NCI-H1436 treated with DMSO at 0.1 percent for 48 hours (cell line): ENCODE results near the gene ATG16L2.
"Not testable (repeated sequence)": the region's sequence is repeated elsewhere in the genome, so short reads cannot be mapped to it uniquely, and the experiment has no call there.

ENCODE experiments used
- DNase-seq: peaks from one replicate; lab custom pipeline; 2025; lab: John Stamatoyannopoulos, UW

Gene ATG16L2

DNA sequence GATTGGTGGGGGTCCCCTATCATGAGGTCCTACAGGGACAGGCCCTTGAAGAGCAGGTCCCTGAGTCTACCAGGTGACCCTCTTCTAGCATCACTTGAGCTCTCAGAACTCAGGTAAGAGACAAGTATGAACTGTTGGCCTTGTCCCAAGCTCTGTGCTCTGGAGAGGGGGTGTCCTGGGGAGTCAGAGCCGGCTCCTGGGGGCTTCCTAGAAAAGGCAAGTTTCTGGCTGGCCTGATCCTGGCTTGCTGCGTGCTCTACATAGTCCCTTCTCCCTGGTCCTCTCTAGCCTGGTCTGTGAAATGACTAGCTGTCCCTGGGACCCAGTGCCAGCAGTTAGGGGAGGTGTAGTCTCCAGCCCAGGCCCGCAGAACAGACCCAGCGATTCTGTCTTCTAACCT lies 11.4 kb downstream of the ATG16L2 start:
- DNase-seq, result no peak

DNA sequence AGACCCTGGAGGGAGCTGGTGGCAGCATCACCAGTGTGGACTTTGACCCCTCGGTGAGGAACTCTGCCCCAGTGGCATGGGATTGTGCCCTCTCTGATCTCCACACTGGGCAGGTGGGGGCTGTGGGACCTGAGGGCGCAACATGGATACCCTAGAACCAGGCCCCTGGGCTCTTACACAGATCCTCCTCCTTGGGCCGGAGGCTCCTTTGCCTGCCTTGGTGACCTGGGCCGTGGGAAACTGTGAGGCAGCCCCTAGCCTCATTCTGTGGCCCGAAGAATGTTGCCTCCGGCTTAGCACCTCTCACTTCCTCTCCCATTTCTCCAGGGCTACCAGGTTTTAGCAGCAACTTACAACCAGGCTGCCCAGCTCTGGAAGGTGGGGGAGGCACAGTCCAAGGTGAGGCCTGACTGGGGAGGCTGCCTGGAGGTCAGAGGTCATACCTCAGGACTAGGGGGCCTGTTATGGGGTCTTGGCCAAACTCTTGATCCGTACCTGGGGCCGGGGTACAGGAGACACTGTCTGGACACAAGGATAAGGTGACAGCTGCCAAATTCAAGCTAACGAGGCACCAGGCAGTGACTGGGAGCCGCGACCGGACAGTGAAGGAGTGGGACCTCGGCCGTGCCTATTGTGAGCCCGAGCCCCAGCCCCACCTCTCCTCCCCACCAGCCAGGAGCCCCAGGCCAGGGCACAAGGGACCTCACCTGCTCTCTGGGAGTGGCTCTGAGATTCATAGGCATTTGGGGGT lies 12.2 kb downstream of the ATG16L2 start:
- no peak for DNase-seq

DNA sequence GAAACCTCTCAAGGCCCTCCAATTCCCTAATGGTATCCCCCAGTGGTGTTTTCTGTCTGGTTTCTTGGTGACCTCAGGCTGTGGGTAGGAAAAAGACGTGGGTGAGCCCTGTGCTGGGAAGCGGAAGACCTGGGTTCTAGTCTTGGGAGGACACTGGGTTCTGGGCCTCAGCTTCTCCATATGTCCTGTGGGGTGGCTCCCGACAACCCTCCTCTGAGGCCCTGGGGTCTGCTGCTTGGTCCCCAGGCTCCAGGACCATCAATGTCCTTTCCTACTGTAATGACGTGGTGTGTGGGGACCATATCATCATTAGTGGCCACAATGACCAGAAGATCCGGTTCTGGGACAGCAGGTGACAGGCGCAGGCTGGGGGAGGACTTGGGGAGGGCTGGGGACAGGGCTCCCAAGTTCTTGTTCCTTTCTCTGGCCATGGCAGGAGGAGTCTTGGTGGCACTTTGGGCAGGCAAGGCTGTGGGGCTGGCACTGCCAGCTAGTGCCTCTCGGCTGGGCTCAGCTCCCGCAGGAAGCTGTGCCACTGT lies 12.8 kb downstream of the ATG16L2 start:
- DNase-seq, result no peak

DNA sequence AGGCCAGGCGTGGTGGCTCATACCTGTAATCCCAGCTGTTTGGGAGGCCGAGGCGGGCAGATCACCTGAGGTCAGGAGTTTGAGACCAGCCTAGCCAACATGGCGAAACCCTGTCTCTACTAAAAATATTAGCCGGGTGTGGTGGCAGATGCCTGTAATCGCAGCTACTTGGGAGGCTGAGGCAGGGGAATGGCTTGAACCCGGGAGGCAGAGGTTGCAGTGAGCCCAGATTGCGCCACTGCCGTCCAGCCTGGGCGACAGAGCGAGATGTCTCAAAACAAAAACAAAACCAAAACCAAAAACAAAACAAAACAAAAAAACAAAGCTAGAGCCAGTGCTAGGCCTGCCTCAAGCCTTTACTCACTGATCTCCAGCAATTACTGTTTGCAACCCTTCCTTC lies 13.4 kb downstream of the ATG16L2 start:
- not testable (repeated sequence) for DNase-seq

DNA sequence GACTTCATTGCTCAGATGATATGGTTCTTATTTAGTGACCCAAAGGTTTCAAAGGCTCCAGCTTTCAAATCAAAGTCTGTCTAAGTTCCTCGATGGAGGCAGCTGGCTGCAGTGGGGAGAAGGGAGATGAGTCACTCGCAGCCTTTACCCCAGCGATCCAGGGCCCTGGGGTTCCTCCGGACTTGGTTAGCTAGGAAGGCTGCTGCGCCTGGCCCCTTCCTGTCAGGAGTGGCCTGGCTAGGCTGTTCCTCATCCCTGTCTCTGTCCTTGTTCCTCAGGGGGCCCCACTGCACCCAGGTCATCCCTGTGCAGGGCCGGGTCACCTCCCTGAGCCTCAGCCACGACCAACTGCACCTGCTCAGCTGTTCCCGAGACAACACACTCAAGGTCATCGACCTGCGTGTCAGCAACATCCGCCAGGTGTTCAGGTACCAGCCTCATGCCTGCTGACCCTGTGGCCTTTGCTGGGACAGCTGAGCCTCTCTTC lies 13.9 kb downstream of the ATG16L2 start:
- no peak for DNase-seq

DNA sequence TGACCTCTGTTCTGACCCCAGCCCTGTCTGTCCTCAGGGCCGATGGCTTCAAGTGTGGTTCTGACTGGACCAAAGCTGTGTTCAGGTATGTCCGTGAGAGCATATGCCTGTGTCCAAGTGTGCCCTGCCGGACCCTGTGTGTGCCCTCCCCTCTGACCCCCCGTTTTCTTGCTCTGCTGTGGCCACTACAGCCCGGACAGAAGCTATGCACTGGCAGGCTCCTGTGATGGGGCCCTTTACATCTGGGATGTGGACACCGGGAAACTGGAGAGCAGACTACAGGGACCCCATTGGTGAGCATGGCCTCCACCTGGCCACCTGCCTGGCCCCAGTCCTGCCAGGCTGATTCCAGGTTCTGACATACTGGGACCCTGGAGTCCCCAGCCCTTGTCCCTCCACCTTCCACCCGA lies 14.5 kb downstream of the ATG16L2 start:
- DNase-seq, result no peak

DNA sequence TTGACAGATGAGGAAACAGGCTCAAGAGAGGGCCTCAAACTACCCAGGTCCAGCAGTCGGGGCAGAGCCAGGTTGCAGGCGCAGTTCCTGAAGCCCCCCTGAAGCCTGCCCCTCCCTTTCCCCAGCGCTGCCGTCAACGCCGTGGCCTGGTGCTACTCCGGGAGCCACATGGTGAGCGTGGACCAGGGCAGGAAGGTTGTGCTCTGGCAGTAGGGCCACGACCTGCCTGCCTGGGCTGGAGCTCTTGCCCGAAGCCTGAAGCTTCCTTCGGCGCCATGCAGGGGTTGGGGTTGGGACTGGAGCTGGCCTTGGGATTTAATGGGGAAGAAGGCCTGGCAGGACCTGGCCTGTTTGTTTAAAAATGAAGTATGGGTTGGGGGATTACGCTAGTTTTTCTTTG lies 15.0 kb downstream of the ATG16L2 start:
- no peak for DNase-seq

DNA sequence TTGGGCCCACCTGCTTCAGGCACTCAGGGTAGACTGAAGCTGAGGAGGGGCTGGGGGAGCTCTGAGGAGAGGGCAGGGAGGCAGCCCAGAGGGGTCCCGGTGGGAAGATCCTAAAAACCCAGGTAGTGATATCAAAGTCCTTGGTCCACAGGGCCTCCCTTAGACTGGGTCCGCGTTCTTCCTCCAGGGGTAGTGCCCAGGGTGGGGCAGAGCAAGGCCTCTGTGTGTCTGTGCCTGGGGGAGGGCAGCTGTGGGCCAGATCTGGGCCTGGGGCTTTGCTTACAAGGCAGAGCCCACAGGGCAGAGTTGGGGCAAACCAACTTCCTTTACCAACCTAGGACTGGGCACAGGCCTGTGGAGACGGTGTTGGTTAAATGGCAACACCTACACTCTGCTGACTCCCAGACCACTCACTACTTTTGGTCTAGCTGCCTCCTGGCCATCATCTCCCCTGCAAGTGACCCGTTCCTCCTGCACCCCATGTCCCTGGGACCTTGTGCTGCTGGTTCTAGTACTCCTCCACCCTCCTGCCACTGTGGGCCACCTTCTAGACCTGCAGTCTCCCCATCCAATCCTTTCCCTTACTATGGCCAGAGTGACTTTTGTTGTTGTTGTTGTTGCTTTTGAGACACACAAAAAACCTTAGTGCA lies 15.8 kb downstream of the ATG16L2 start:
- no peak for DNase-seq

DNA sequence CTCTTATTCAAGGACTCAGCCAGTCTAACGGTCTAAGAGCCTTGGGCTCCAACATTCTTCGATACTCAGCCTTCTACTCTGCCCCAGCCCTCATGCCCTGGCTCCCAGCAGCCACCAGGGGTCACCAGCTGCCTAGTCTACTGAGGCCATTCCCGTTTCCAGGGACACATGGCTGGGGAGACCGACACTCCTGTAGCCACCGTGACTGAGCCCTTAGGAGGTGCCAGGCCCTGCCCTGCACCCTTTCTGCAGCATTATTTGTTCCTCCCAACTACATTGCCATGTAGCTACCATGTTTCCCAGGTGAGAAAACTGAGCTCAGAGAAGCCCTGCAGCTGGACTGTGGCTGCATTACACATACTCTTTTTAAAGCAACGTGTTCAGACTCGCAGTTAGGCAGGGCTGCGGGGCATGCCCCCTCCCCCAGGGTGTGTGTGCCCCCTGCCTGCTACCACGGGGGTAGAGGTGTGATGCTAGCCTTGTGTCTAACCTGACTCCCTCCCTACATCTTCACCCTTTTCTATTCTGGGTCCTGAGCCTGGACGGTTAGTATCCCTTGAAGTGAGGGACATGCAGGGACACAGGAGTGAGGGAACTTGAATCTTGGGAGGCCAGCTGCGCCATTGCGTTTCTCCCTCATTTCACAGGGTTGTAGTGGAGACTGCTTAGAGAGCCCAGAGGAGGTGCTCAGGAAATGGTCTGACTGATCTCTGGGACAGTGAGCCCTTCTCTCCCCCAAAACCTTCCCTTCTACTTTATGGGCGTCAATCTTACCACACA lies 17.5 kb downstream of the ATG16L2 start:
- DNase-seq, result peak; percentile 23

DNA sequence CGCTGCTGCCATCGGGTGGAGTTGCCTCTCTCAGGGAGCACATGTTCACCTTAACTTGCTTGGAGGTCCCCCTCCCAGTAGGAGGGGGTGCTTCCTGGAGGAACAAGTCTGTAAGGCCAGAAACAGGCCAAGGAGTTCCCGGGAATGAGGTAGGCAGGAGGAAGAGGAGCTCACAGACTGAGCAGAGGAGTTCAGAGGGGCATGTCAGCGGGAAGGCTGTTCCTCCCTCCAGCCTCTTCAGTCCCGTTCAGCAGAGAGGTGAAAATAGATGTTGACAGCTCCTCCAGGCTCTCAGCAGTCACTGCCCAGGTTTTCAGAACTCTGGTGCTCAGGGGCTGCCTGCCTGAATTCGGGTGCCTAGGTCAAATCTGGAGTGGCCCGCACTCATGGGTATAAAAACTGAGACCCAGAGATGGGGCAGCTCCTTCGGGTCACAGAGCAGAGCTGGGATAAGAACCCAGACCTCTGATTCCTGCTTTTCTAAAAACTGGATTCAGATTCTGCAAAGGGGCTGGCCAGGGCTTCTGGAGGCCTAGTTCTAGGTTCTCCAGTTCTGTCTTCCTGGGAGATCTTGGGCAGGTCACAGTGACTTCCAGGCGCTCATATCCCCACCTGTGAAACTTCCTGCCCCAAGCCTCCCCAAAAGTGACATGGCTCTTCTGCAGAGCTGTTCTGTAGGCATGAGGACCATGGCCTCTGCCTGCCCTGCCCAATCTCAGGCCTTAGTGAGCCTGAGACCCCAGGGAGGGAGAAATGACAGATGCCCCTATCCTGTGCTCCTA lies 18.3 kb downstream of the ATG16L2 start:
- DNase-seq, result no peak

DNA sequence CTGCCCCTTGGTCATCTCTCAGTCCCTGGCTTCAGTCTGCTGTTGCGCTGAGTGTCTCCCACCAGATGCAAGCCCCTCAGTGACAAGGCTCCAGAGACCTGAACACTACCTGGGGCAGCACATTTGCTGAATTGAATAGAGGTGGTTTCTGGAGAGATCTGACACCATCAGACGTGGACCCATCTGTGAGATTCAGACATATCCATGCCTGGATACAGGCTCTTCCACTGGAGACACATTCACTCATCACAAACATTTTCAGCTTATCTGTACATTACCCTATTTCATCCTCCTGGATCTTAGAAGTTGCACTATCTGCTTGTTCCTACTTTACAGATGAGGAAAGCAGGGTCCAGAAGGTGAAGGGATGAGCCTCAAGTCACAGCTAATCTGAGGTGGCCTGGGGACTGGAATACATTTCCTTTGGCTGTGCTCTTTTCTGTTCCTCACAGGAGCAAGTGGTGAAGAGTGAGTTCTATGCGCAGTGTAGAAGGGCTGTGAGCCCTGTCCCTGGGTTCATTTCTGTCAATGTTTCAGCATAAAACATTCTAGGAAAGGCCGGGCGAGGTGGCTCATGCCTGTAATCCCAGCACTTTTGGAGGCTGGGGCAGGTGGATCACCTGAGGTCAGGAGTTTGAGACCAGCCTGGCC lies 19.0 kb downstream of the ATG16L2 start:
- DNase-seq, result no peak

DNA sequence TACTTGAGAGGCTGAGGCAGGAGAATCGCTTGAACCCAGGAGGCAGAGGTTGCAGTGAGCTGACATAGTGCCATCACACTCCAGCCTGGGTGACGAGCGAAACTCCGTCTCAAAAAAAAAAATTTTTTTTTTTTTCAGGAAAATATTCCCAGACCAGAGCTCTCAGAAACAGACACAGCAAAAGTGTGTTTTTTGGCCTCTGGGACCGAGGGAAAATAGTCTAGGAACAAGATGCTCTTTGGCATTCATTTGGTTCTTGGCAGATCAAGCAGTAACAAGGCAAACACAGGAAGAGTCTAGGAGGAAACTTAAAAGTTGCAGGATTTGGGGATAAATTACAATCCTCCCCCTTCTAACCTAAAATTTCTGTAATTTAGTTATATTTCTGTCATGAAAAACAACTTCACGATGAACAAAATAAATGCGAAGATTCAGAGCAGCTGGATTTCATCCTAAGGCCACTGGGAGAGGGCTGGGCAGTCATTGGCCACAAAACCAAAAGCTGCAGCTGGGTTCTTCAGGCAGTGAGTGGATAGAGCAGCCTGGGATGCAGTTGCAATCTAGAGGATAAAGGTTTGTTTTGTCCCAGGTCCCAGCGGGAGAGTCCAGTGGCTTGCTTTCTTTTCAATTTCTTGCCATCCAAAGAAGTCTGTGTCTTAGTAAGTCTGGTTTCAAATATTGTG lies 19.7 kb downstream of the ATG16L2 start:
- DNase-seq, result no peak

DNA sequence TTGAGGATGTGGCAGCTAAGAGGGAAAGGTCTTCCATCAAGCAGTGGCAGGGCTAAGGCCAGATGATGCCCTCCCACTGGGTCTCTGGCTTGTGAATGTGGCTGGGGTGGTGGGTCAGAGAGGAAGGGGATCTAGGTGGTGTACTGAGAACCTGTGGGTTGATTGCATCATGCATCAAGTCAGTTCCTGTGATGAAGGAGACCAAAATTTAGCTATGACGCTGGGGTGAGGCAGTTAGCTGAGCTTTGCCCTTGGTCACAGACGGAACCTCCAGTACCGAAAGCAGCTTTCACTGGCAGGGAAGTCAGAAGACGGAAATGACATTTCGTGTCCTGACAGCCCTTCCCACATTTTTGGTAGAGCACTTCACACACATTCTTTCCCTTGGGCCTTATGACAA lies 20.7 kb downstream of the ATG16L2 start:
- no peak for DNase-seq

DNA sequence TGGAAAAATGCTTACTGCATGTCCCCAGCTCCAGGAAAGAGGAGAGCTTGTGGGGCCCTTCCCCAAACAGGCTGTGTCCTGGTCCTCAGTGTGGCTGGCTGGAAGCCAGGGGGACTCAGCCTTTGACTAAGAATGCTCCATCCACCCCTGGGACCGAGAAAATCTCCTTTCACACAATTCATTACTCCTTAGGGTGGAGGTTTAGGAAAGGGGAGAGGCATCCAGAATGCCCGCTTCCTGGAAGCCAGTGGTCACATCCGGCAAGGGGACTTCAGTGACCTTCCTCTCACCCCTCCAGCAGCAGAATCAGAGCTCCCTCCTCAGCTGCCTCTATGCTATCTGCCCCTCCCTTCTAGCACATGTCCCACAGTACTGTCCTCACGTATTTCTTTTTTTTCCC lies 21.9 kb downstream of the ATG16L2 start:
- DNase-seq, result no peak

DNA sequence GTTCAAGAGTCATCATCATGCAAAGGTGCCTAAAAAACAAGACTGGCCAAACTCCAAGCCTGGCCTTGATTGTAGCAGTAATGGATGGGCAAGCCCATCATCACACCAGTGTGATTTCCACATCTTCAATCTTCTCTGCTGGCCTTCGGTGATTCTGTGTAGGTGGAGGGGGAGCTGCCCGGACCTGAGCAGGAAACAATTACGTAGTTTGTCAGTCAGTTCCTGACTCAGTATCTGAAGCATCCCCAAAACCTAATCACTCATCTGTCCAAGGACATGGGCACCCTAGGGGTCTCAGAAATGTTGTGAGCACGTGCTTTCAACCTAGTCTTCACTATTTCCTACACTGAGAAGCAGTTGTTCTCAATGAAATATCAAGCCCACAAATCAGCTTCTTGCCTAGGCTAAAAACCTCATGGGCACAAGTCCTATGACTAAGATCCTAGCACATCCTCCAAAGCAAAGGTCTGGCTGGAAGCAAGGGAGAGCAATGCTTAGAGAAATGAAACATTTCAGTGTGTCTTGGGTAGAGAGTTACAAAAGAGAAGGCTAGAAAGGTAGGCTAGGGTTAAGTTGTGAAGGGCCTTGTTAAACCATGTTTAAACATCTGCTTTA lies 24.6 kb downstream of the ATG16L2 start:
- DNase-seq, result no peak

DNA sequence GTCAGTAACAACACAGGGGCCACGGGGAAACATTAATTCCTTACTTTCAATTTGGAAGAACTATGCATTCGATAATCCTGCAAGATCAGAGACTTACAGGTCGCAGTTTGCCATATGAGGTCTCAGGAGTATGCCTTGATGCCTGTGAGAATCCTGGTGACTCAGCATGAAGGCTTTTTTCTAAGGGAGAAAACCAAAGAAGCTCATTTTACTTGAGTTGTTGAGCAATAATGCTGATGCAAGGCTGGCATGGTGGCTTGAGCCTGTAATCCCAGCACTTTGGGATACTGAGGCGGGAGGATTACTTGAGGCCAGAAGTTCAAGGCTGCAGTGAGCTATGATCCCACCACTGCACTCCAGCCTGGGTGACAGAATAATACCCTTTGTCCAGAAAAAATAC lies 26.6 kb downstream of the ATG16L2 start:
- no peak for DNase-seq

DNA sequence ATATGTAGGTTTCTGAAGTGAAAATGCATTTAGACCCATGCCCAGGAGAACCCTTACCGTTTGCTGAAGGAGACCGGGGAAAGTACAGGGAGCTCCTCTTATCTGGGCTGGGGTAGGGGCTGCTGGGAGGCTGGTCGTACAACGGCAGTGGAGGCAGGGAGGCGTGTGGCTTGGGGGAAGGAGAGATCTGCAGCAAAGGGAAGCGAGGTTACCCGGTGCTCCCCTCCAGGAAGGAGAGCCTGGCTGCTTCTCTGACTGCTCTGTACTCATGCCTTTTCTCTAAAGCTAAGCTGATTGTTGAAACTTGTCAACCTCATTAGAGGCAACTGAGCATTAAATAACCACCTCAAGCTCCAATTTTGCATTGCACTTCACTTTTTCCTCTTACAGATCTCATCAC lies 27.2 kb downstream of the ATG16L2 start:
- DNase-seq, result no peak

DNA sequence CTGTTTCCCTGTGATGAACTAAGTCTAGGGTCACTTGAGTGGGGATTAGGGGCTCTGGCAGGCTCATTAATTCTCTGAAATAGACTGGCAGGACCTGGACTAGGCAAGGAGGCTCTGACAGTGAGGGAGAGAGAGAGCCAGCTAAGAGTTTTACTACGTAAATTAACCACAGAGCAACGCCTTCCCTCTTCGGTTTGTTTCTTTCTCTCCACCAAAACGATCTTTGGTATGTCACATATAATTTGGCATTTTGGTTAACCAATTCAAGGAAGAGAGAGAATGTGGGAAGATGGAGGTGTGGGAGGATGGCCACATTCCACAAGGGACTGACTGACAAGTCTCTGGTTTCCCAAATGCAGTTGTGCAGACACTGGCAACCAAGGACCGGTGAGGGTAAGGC lies 27.9 kb downstream of the ATG16L2 start:
- no peak for DNase-seq

DNA sequence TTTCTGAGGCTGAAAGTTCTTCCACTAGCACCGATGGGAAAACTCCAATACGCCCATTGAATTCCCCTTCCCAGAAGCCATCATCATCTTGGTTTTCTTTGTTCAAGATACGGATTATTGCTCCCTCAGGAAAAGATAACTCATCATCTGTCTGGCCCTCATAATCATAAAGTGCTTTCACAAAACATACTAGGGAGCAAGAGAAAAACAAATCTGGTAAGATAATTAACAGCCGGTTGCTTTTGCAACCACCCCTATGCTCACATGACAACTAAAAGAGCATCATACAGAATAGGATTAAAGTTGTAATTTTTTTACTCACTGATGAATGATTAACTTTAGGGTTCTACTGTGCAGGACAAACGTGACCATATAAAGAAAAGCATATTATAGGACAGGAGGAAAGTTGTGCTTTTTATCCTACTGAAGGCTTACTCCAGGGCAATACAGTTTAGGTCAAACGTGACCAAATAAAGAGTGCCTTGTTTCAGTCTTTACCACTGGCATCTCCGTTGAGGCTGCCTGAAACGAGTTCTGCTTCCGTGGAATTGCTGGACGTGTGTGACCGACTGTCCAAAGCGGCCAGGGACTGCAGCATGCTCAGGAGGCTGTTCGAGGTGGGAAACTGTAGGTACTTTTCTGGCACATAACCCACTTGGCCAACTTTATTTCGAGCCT lies 28.6 kb downstream of the ATG16L2 start:
- DNase-seq, result no peak

DNA sequence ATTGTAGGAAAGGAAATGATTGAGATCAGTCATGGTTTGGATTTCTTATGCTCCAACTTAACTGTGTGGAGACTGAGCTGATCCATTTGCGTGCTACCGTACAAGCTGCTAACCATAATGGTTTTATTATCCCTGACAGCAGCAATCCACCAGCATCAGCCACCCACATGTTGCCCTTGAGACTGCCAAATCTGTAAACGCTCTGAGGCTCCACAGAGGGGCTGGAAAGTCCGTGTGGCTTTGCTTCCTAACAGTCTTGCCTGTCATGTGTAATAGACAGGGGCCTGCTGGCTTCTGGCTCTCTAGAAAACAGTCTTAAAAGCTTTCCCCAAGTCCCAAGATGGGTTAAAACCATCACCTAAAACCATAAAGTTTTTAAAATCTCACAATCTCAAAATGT lies 30.1 kb downstream of the ATG16L2 start:
- no peak for DNase-seq
